Breast epithelium (tissue), 4 donors: ENCODE data around the gene GNB1L. TPM values are rescaled to one million over a fixed set of nuclear protein-coding genes. Genes with fewer than 3 reads are reported as not detected.
"Not testable (repeated sequence)": the region's sequence is repeated elsewhere in the genome, so short reads cannot be mapped to it uniquely, and the experiment has no call there.

Experiments
- DNase-seq, 2 donors: peaks; one replicate each; pipeline ENCODE4 v3.0.0-alpha.2; 2019; ENCODE audit warnings: low spot score in 2 of 2
- H3K27ac ChIP-seq, 2 donors: fragments of 200-600 bp; sonication (generic) in 1 of 2; one replicate each; pipeline ENCODE4 v1.5.1; 2016 to 2019; ENCODE audit warnings: mild to moderate bottlenecking in 1 of 2
- H3K27me3 ChIP-seq, 2 donors: fragments of 200-600 bp; sonication (generic) in 1 of 2; one replicate each; pipeline versions ENCODE4 v1.5.1 to v1.6.0; 2017 to 2019; ENCODE audit warnings: control low read depth in 1 of 2, mild to moderate bottlenecking in 1 of 2
- H3K36me3 ChIP-seq: fragments of 200-600 bp; one replicate; pipeline ENCODE4 v1.5.1; 2019
- H3K4me1 ChIP-seq, 2 donors: fragments of 200-600 bp; sonication (generic); one replicate each; pipeline ENCODE4 v1.5.1; 2016 to 2019; ENCODE audit warnings: control low read depth in 1 of 2
- H3K4me3 ChIP-seq, 3 donors: fragments of 200-600 bp; sonication (generic); 1 replicate in 2 of 3; 2 replicates in 1 of 3; pipeline ENCODE4 v1.5.1; 2016 to 2019; ENCODE audit warnings: mild to moderate bottlenecking in 3 of 3, moderate library complexity in 2 of 3
- H3K9me3 ChIP-seq, 2 donors: fragments of 200-600 bp; sonication (generic) in 1 of 2; one replicate each; pipeline ENCODE4 v1.5.1; 2016 to 2019; ENCODE audit warnings: control low read depth in 1 of 2
- POLR2A ChIP-seq: fragments of 450-650 bp; IDR thresholded peaks from one replicate; pipeline ENCODE4 v1.6.1; 2016; ENCODE audit warnings: antibody characterized with exemption, mild to moderate bottlenecking, moderate library complexity
- POLR2AphosphoS5 ChIP-seq, 3 donors: sonication (generic); formaldehyde crosslinking; IDR thresholded peaks; one replicate each; pipeline ENCODE4 v1.6.1; 2017; ENCODE audit warnings: antibody characterized with exemption in 3 of 3
- intact Hi-C: fragments of 100-400 bp; cut with DNase I; formaldehyde crosslinking; loops from one replicate; pipeline ENCODE4 v1.15.1; 2023; ENCODE audit warnings: low total_unique reads
- total RNA-seq, 3 donors: library from RNA; depleted of rRNA; stranded (reverse); fragments of >200 nt; gene quantifications; one replicate each; pipeline ENCODE4 v1.1.0, GENCODE V29; 2016
- TF ChIP-seq, protein P1 (sequence below), 3 donors: fragments of 450-650 bp; IDR thresholded peaks; one replicate each; pipeline ENCODE4 v1.5.1; 2016 to 2017; ENCODE audit warnings: antibody characterized with exemption in 3 of 3, mild to moderate bottlenecking in 3 of 3, moderate library complexity in 3 of 3

GNB1L gene
- total RNA-seq, 3 donors from 2014 or later, result 5.6 to 8.2 (median 6.3) TPM

DNA sequence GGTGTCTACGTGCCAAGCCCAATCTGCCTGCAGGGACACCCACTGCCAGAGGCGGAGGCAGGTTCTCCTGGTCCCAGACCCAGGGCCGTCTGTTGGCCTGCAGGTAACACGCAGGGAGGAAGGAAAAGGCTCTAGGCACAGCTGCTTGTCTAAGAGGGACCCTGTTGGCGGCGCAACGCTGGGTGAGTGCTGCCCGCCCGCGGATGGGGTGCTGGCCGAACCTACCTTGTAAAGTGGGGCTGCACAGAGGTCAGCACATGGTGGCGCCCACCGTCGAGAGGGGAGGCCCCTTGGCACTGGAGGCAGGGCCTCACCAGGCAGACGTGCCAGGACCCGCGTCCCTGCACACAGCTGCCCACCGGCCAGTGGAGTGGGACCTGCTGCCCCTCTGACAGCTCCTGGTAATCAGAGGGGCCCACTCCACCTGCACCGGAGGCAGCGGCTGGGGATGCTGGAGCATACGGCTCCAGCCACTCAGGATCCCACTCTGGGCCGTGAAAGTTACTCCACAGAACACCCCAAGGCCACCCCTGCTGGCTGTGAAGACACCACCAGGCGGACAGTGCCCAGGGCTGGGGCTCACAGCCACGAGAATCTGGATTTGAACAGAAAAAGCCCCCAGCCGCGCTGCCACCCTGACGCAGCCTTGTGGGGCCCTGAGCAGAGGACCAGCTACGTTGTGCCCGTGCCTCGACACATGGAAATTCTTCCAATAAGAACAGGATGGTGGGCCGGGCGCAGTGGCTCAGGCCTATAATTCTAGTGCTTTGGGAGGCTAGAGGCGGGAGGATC is 70.1 kb downstream of the GNB1L start:
- intact Hi-C loops, result no loop called here
- no peaks in the 10 kb centered on the region for H3K9me3 ChIP-seq
- H3K27ac ChIP-seq, result no peak overlapping the region
- DNase-seq, result no peak
- no peaks in the 10 kb centered on the region for H3K27me3 ChIP-seq
- H3K36me3 ChIP-seq, result no peaks in the 10 kb centered on the region
- TF ChIP-seq, protein P1, sequence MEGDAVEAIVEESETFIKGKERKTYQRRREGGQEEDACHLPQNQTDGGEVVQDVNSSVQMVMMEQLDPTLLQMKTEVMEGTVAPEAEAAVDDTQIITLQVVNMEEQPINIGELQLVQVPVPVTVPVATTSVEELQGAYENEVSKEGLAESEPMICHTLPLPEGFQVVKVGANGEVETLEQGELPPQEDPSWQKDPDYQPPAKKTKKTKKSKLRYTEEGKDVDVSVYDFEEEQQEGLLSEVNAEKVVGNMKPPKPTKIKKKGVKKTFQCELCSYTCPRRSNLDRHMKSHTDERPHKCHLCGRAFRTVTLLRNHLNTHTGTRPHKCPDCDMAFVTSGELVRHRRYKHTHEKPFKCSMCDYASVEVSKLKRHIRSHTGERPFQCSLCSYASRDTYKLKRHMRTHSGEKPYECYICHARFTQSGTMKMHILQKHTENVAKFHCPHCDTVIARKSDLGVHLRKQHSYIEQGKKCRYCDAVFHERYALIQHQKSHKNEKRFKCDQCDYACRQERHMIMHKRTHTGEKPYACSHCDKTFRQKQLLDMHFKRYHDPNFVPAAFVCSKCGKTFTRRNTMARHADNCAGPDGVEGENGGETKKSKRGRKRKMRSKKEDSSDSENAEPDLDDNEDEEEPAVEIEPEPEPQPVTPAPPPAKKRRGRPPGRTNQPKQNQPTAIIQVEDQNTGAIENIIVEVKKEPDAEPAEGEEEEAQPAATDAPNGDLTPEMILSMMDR (IDR thresholded peaks at IDR 0.05), result no peak
- TF ChIP-seq POLR2A (no peak), POLR2AphosphoS5 (IDR thresholded peaks at IDR 0.05) (no peak)
- H3K4me1 ChIP-seq, result no peaks in the 10 kb centered on the region
- no peak overlapping the region for H3K4me3 ChIP-seq

GRCh38 chr22:19783586-19784383 is 70.9 kb downstream of the GNB1L start:
- H3K4me1 ChIP-seq, result no peaks in the 10 kb centered on the region
- intact Hi-C loops, result no loop called here
- H3K27ac ChIP-seq, result no peak overlapping the region
- no peak for DNase-seq
- TF ChIP-seq, protein P1 (IDR thresholded peaks at IDR 0.05), result no peak
- TF ChIP-seq POLR2A (no peak), POLR2AphosphoS5 (IDR thresholded peaks at IDR 0.05) (no peak)
- no peaks in the 10 kb centered on the region for H3K36me3 ChIP-seq
- H3K27me3 ChIP-seq, result no peaks in the 10 kb centered on the region
- no peak overlapping the region for H3K4me3 ChIP-seq
- no peaks in the 10 kb centered on the region for H3K9me3 ChIP-seq

- Histone ChIP-seq H3K9me3 (no peaks in the 10 kb centered on the region), H3K36me3 (no peaks in the 10 kb centered on the region), H3K4me1 (no peaks in the 10 kb centered on the region), H3K27ac (no peak overlapping the region), H3K4me3 (no peak overlapping the region), H3K27me3 (no peaks in the 10 kb centered on the region)
- no peak for TF ChIP-seq POLR2A
- TF ChIP-seq POLR2AphosphoS5 (IDR thresholded peaks at IDR 0.05), result no peak
- no peak for DNase-seq
- intact Hi-C loops, result no loop called here
These were observed 72.1 kb downstream of the GNB1L start for GRCh38 chr22:19782533-19782932.

- H3K4me3 ChIP-seq, result no peak overlapping the region
- H3K27ac ChIP-seq, result no peak overlapping the region
- intact Hi-C loops, result no loop called here
- no peak for DNase-seq
- no peaks in the 10 kb centered on the region for H3K36me3 ChIP-seq
- no peaks in the 10 kb centered on the region for H3K4me1 ChIP-seq
- H3K27me3 ChIP-seq, result no peaks in the 10 kb centered on the region
- TF ChIP-seq POLR2AphosphoS5 (IDR thresholded peaks at IDR 0.05), result no peak
- TF ChIP-seq, protein P1 (IDR thresholded peaks at IDR 0.05), result no peak
- no peak for TF ChIP-seq POLR2A
- H3K9me3 ChIP-seq, result no peaks in the 10 kb centered on the region
These were observed 74.9 kb downstream of the GNB1L start for GRCh38 chr22:19779685-19780268.

GRCh38 chr22:19779011-19779421 is 75.7 kb downstream of the GNB1L start:
- TF ChIP-seq, protein P1 (IDR thresholded peaks at IDR 0.05), result no peak
- TF ChIP-seq POLR2A (no peak), POLR2AphosphoS5 (IDR thresholded peaks at IDR 0.05) (no peak)
- intact Hi-C loops, result no loop called here
- no peaks in the 10 kb centered on the region for H3K36me3 ChIP-seq
- no peak overlapping the region for H3K27ac ChIP-seq
- no peaks in the 10 kb centered on the region for H3K27me3 ChIP-seq
- no peaks in the 10 kb centered on the region for H3K9me3 ChIP-seq
- DNase-seq, result no peak
- H3K4me3 ChIP-seq, result no peak overlapping the region
- no peaks in the 10 kb centered on the region for H3K4me1 ChIP-seq

- H3K27me3 ChIP-seq, H3K36me3 ChIP-seq, H3K9me3 ChIP-seq, DNase-seq, H3K4me1 ChIP-seq, H3K4me3 ChIP-seq, intact Hi-C loops, H3K27ac ChIP-seq: not testable (repeated sequence)
These were observed 77.5 kb downstream of the GNB1L start for GRCh38 chr22:19777192-19777591.
